ENCODE measurements around the gene PPP2R2C. TPM values are rescaled to one million over a fixed set of nuclear protein-coding genes. Genes with fewer than 3 reads are reported as not detected.

The PPP2R2C gene
- total RNA-seq, 1 experiment from 2014 or later: 8.1 TPM

DNA sequence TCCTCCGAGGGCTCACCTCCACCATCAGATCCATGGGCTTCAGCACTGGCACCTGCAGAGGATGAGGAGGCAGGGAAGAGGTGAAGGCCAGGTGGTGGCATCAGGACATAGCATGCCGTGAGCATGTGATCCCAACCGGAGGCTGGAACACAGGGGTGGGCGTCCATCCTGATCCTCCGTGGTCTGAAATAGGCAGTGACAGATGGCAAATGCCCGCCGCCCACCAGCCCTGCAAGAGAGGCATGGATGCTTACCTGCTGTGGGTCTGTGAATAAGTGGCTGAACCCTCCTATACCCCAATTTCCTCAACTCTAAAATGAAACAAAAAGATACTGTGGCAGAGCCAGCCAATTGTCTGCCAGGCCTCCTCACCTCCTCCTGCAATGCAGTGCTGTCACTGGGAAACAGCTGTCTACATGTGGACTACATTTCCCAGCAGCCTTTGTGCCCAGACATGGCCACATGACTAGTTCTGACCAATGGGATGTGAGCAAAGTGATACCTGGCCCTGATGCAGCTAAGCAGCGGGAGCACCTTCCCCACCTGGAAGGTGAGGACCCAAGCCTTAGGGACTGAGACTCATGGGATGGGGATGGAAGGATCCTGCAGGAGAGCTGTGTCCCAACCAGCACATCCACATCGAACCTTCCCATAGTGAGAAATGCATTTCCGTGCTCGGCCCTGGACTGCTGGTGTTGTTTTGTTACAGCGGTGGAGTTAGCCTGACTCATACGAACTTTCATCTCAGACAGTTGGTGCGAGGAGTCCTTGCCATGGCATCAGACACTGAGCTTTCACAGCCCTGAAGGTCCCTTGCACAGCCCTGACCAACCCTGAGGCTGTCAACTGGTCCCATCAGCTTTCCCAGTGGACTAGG is 99.5 kb downstream of the PPP2R2C start:
- Histone ChIP-seq H2BK5ac (ENCODE audit: insufficient read length, low read length) (no peak overlapping the region), H3K4me1 (ENCODE audit: insufficient read depth, low read length) (no peaks in the 10 kb centered on the region), H2BK120ac (ENCODE audit: low read depth, low read length, poor library complexity, severe bottlenecking) (no peak overlapping the region), H3K79me1 (ENCODE audit: insufficient read depth, low read depth, low read length, poor library complexity, severe bottlenecking) (no peaks in the 10 kb centered on the region), H3T11ph (ENCODE audit: low read length) (no peak overlapping the region), H3K79me2 (ENCODE audit: insufficient read depth, low read length) (no peaks in the 10 kb centered on the region), H2AK5ac (ENCODE audit: insufficient read length, low read length) (no peak overlapping the region), H3K27ac (ENCODE audit: insufficient read length, low read depth, low read length) (no peak overlapping the region), H4K5ac (ENCODE audit: insufficient read length, low read depth, low read length) (no peak overlapping the region), H3K4me2 (ENCODE audit: insufficient read depth, insufficient read length, low read length) (no peak overlapping the region), H3K9ac (ENCODE audit: extremely low read depth, insufficient read length, low read length) (no peak overlapping the region), H3K18ac (ENCODE audit: insufficient read length, low read depth, low read length) (no peak overlapping the region), H3K23me2 (ENCODE audit: insufficient read length, low read depth, low read length, poor library complexity, severe bottlenecking) (no peaks in the 10 kb centered on the region), H3K56ac (ENCODE audit: insufficient read length, low read depth, low read length) (no peak overlapping the region), H3K14ac (ENCODE audit: insufficient read depth, low read length) (no peak overlapping the region), H4K8ac (replicated peaks; ENCODE audit: insufficient read length, low read depth, low read length) (no peak overlapping the region), H3K27me3 (ENCODE audit: insufficient read depth, low read length) (no peaks in the 10 kb centered on the region), H2AFZ (ENCODE audit: low read length) (no peak overlapping the region), H3K4ac (ENCODE audit: low read depth, low read length) (no peak overlapping the region), H2BK15ac (ENCODE audit: low read depth, low read length) (no peak overlapping the region), H2BK20ac (ENCODE audit: low read depth, low read length, poor library complexity, severe bottlenecking) (no peak overlapping the region), H4K20me1 (ENCODE audit: control insufficient read depth, insufficient read depth, insufficient read length) (no peaks in the 10 kb centered on the region), H2BK12ac (ENCODE audit: insufficient read length, low read depth, low read length) (no peak overlapping the region), H4K91ac (ENCODE audit: insufficient read length, low read depth, low read length) (no peak overlapping the region), H3K9me3 (ENCODE audit: control insufficient read depth, low read depth, low read length) (no peaks in the 10 kb centered on the region), H3K23ac (ENCODE audit: insufficient read length, low read depth, low read length) (no peak overlapping the region)
- Mint-ChIP-seq H3K9me3 (no peaks in the 10 kb centered on the region), H3K27ac (no peak overlapping the region), H3K4me3 (no peak overlapping the region), H3K36me3 (ENCODE audit: insufficient read depth in 1 of 3, low read depth in 3 of 3) (no peaks in the 10 kb centered on the region), H3K4me1 (peaks cover 3 to 26% of the 10 kb centered on the region in 2 experiments), H3K27me3 (ENCODE audit: low read depth) (peaks cover 6% of the 10 kb centered on the region)
- no CpG with 5 or more reads among the region's 14 CpGs for WGBS (ENCODE audit: extremely low coverage, insufficient read length, low lambda C conversion rate)
- TF ChIP-seq, protein P1, sequence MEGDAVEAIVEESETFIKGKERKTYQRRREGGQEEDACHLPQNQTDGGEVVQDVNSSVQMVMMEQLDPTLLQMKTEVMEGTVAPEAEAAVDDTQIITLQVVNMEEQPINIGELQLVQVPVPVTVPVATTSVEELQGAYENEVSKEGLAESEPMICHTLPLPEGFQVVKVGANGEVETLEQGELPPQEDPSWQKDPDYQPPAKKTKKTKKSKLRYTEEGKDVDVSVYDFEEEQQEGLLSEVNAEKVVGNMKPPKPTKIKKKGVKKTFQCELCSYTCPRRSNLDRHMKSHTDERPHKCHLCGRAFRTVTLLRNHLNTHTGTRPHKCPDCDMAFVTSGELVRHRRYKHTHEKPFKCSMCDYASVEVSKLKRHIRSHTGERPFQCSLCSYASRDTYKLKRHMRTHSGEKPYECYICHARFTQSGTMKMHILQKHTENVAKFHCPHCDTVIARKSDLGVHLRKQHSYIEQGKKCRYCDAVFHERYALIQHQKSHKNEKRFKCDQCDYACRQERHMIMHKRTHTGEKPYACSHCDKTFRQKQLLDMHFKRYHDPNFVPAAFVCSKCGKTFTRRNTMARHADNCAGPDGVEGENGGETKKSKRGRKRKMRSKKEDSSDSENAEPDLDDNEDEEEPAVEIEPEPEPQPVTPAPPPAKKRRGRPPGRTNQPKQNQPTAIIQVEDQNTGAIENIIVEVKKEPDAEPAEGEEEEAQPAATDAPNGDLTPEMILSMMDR (conservative IDR thresholded peaks at IDR 0.05): no peak
- peak; percentile 77 for DNase-seq

Data from H9 (cell line).